ENCODE results near the gene GLB1L. TPM values are rescaled to one million over a fixed set of nuclear protein-coding genes. Genes with fewer than 3 reads are reported as not detected.

GLB1L gene
- total RNA-seq, 1 donor from 2014 or later: 8.8 TPM

DNA sequence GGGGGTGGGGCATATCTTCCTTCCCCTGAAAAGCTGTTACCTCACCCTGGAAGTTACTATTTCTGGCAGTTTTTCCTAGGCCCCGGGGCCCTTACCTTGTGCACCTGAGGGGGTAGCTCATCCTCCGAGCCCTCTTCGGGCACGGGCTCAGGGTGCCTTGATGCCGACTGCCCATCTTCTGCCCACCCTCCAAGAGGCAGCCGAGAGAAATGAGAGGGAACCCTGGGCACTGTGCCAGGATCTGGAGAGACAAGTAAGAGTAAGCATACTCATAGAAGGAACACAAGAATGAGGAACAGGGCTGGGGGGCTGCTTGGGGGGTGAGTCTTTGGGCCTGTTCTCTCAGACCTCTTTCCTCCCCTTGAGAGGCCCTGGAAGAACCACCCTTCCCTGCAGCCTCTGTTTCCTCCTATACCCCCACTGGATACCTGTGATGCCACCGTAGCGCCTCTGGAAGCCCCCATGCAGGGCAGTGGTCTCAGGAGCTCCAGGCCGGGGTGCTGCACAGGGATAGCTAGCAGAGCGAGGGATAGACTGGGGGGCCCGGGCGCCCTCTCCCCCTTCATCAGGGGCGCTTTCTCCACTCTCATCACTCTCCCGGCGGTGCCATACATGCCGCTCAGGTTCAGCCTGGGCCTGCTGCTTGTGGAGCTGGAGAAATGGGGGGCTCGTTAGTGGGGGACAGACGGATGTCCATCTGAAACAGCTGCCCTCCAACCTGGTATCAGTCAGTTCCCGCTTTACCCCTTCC lies 24.4 kb downstream of the GLB1L start:
- no peak overlapping the region for H3K27ac Mint-ChIP-seq (ENCODE audit: unreplicated experiment)
- no peak overlapping the region for H3K4me3 Mint-ChIP-seq (ENCODE audit: unreplicated experiment)
- H3K4me1 Mint-ChIP-seq (ENCODE audit: unreplicated experiment): peaks cover 25% of the 10 kb centered on the region
- DNase-seq (ENCODE audit: extremely low spot score, unreplicated experiment): no peak
- H3K27me3 Mint-ChIP-seq (ENCODE audit: unreplicated experiment): no peaks in the 10 kb centered on the region
- peaks cover 34% of the 10 kb centered on the region for H3K36me3 Mint-ChIP-seq (ENCODE audit: unreplicated experiment)
- TF ChIP-seq CTCF (IDR thresholded peaks at IDR 0.05): no peak
- no peaks in the 10 kb centered on the region for H3K9me3 Mint-ChIP-seq (ENCODE audit: unreplicated experiment)

DNA sequence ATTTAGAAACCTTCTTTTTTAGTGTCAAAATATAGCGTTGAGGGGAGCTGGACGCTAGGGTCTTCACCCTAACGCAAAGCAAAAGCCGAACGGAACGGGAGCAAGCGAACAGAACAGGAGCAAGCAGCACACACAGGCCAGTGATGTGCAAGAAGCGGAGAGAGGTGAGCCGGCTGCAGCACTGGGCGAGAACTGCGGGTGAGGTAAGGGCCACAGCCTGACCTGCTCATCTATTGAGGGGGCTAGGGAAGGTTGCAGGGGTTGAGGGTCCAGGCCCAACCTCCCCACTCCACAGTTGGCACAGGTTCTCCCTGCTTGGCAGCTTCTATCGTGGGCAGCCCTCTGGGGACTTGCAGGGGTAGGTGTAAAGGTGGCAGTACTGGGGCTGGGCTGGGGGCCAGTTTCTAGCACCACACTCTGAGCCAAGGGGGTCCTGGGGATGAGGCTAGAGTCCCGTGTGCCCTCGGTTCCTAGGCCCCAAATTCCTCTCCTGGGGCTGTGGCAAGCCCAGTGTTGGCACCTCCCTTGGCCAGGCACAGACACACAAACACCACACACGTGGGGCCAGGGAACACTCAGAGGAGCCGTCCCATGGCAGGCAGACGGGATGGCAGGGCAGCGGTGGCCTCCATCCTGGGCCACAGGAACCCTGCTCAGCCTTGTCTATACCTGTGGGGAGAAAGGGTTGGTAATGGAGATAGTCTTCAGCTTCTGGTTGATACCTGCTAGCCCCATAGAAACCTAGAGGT lies 25.3 kb downstream of the GLB1L start:
- TF ChIP-seq CTCF (IDR thresholded peaks at IDR 0.05): no peak
- Mint-ChIP-seq H3K4me3 (ENCODE audit: unreplicated experiment) (no peak overlapping the region), H3K27me3 (ENCODE audit: unreplicated experiment) (no peaks in the 10 kb centered on the region), H3K4me1 (ENCODE audit: unreplicated experiment) (peaks cover 25% of the 10 kb centered on the region), H3K36me3 (ENCODE audit: unreplicated experiment) (peaks cover 28% of the 10 kb centered on the region), H3K9me3 (ENCODE audit: unreplicated experiment) (no peaks in the 10 kb centered on the region), H3K27ac (ENCODE audit: unreplicated experiment) (peak overlapping the region; percentile 99)
- DNase-seq (ENCODE audit: extremely low spot score, unreplicated experiment): no peak

- Mint-ChIP-seq H3K27ac (ENCODE audit: unreplicated experiment) (peak within 1 kb of the TSS; percentile 99), H3K4me3 (ENCODE audit: unreplicated experiment) (peak within 1 kb of the TSS; percentile 83), H3K27me3 (ENCODE audit: unreplicated experiment) (no peaks in the 10 kb centered on the region), H3K4me1 (ENCODE audit: unreplicated experiment) (peaks cover 25% of the 10 kb centered on the region), H3K9me3 (ENCODE audit: unreplicated experiment) (no peaks in the 10 kb centered on the region), H3K36me3 (ENCODE audit: unreplicated experiment) (peaks cover 29% of the 10 kb centered on the region)
- peak; percentile 98 for DNase-seq (ENCODE audit: extremely low spot score, unreplicated experiment)
- no peak for TF ChIP-seq CTCF (IDR thresholded peaks at IDR 0.05)
These were observed 26.2 kb downstream of the GLB1L start, which contains the start of gene ABCB6 for GRCh38 chr2:219218732-219219701. TSS of gene ABCB6 (minus strand) at chr2:219218958. CDS start at chr2:219218673, 285 bp downstream.

- H3K27me3 Mint-ChIP-seq (ENCODE audit: unreplicated experiment): no peaks in the 10 kb centered on the region
These were observed 27.0 kb downstream of the GLB1L start for GRCh38 chr2:219218217-219218731.

More at GRCh38 chr2:219218217-219218731, 27.0 kb downstream of the GLB1L start:
- Mint-ChIP-seq H3K36me3 (ENCODE audit: unreplicated experiment) (peaks cover 30% of the 10 kb centered on the region), H3K4me3 (ENCODE audit: unreplicated experiment) (peak overlapping the region; percentile 83), H3K27ac (ENCODE audit: unreplicated experiment) (peak overlapping the region; percentile 99), H3K4me1 (ENCODE audit: unreplicated experiment) (peaks cover 25% of the 10 kb centered on the region), H3K9me3 (ENCODE audit: unreplicated experiment) (no peaks in the 10 kb centered on the region)
- TF ChIP-seq CTCF (IDR thresholded peaks at IDR 0.05): no peak
- peak; percentile 90 for DNase-seq (ENCODE audit: extremely low spot score, unreplicated experiment)

Measured in osteocyte (in vitro differentiated cells).